Glutamatergic neuron (in vitro differentiated cells): Measurements from ENCODE around the gene KRTAP10-9. TPM values are rescaled to one million over a fixed set of nuclear protein-coding genes. Genes with fewer than 3 reads are reported as not detected.

Experiments
- DNase-seq: peaks from one replicate; pipeline ENCODE4 v3.0.0; 2022
- H3K27ac Mint-ChIP-seq: one replicate; pipeline ENCODE4 v1.8.0; 2020; ENCODE audit warnings: mild to moderate bottlenecking, mixed read lengths, inconsistent platforms; ENCODE audit not compliant: unreplicated experiment
- H3K27me3 Mint-ChIP-seq: one replicate; pipeline ENCODE4 v1.8.0; 2020; ENCODE audit warnings: mild to moderate bottlenecking, moderate library complexity, mixed read lengths, inconsistent platforms; ENCODE audit not compliant: unreplicated experiment
- H3K36me3 Mint-ChIP-seq: one replicate; pipeline ENCODE4 v1.8.0; 2020; ENCODE audit warnings: mild to moderate bottlenecking, mixed read lengths, inconsistent platforms; ENCODE audit not compliant: unreplicated experiment
- H3K4me1 Mint-ChIP-seq: one replicate; pipeline ENCODE4 v1.8.0; 2020; ENCODE audit warnings: mild to moderate bottlenecking, low read depth, mixed read lengths, inconsistent platforms; ENCODE audit not compliant: unreplicated experiment
- H3K4me3 Mint-ChIP-seq: one replicate; pipeline ENCODE4 v1.8.0; 2020; ENCODE audit warnings: mild to moderate bottlenecking, mixed read lengths, inconsistent platforms; ENCODE audit not compliant: unreplicated experiment
- H3K9me3 Mint-ChIP-seq: one replicate; pipeline ENCODE4 v1.8.0; 2020; ENCODE audit warnings: mild to moderate bottlenecking, moderate library complexity, mixed read lengths, inconsistent platforms; ENCODE audit not compliant: unreplicated experiment
- CTCF ChIP-seq: fragments of 200-600 bp; sonication (generic); IDR thresholded peaks from one replicate; pipeline ENCODE4 v1.5.0; 2021; ENCODE audit not compliant: partially characterized antibody, unreplicated experiment
- total RNA-seq: library from RNA; stranded (reverse); fragmentation: NEBNext Ultra II Directional; extraction: Animal tissue kit (Norgen Biotek cat#: 25700); gene quantifications from one replicate; pipeline ENCODE4 v1.2.1, GENCODE V29; 2021; ENCODE audit not compliant: unreplicated experiment

KRTAP10-9 gene
- total RNA-seq, 1 donor from 2014 or later: not detected

GRCh38 chr21:44653123-44653522 lies 26.2 kb downstream of the KRTAP10-9 start:
- Mint-ChIP-seq H3K9me3 (peaks cover 16% of the 10 kb centered on the region), H3K27ac (no peak overlapping the region), H3K4me3 (no peak overlapping the region), H3K27me3 (peaks cover 4% of the 10 kb centered on the region), H3K36me3 (peaks cover 22% of the 10 kb centered on the region), H3K4me1 (no peaks in the 10 kb centered on the region)
- DNase-seq: no peak
- no peak for TF ChIP-seq CTCF

GRCh38 chr21:44653656-44654575 lies 27.0 kb downstream of the KRTAP10-9 start:
- Mint-ChIP-seq H3K27ac (no peak overlapping the region), H3K4me1 (no peaks in the 10 kb centered on the region), H3K27me3 (peaks cover 4% of the 10 kb centered on the region), H3K36me3 (peaks cover 27% of the 10 kb centered on the region), H3K9me3 (peaks cover 14% of the 10 kb centered on the region), H3K4me3 (no peak overlapping the region)
- no peak for TF ChIP-seq CTCF
- DNase-seq: no peak

DNA sequence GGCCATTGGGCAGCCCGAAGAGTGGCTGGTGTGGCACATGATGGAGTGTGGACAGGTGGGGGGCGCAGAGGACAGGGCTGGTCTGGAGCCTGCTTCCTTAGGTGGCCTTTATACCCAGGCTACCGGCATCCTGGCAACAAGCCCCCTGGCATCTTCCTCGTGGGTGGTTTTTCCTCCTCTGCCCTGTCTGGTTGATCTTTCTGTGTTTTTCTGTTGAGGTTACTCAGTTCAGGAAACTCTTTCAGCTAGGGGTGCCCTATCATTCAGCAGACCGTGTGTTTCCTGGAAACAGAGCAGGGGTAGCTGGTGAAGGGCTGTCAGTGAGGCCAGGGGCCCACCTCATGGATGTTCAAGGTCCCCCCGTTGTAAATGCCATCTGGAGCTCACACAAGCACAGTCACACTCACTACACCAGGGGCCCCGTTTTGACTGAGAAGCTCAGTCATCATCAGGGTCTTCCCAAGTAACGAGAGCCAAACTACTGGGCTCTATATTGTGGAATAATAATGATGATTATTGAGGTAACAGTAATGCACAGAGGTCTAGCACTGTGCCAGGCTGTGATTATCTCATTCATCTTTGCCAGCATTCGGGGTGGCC lies 27.8 kb downstream of the KRTAP10-9 start, which contains the start of gene KRTAP12-4:
Gene KRTAP12-4 (minus strand): TSS at position 84 of the 600 bp plus-strand sequence. CDS start 45 bp downstream, at position 39.
- Mint-ChIP-seq H3K27me3 (peaks cover 3% of the 10 kb centered on the region), H3K27ac (no peak within 1 kb of the TSS), H3K36me3 (peaks cover 28% of the 10 kb centered on the region), H3K4me3 (no peak within 1 kb of the TSS), H3K9me3 (peaks cover 14% of the 10 kb centered on the region), H3K4me1 (peaks cover 3% of the 10 kb centered on the region)
- no peak for DNase-seq
- TF ChIP-seq CTCF: no peak

- H3K27me3 Mint-ChIP-seq: no peaks in the 10 kb centered on the region
- no peak for DNase-seq
- H3K27ac Mint-ChIP-seq: no peak overlapping the region
- peaks cover 32% of the 10 kb centered on the region for H3K36me3 Mint-ChIP-seq
- TF ChIP-seq CTCF: no peak
- H3K4me1 Mint-ChIP-seq: peaks cover 3% of the 10 kb centered on the region
- peaks cover 11% of the 10 kb centered on the region for H3K9me3 Mint-ChIP-seq
- no peak overlapping the region for H3K4me3 Mint-ChIP-seq
Measured at GRCh38 chr21:44656868-44657267, 30.0 kb downstream of the KRTAP10-9 start.
